GM18526 (cell line): Measurements from ENCODE around the gene SLC7A10.

Experiments used
- POLR2A ChIP-seq: IDR thresholded peaks from 3 replicates; pipeline ENCODE4 v1.6.1; 2011; ENCODE audit not compliant: insufficient read length; ENCODE audit errors: extremely low read depth

Gene SLC7A10

DNA sequence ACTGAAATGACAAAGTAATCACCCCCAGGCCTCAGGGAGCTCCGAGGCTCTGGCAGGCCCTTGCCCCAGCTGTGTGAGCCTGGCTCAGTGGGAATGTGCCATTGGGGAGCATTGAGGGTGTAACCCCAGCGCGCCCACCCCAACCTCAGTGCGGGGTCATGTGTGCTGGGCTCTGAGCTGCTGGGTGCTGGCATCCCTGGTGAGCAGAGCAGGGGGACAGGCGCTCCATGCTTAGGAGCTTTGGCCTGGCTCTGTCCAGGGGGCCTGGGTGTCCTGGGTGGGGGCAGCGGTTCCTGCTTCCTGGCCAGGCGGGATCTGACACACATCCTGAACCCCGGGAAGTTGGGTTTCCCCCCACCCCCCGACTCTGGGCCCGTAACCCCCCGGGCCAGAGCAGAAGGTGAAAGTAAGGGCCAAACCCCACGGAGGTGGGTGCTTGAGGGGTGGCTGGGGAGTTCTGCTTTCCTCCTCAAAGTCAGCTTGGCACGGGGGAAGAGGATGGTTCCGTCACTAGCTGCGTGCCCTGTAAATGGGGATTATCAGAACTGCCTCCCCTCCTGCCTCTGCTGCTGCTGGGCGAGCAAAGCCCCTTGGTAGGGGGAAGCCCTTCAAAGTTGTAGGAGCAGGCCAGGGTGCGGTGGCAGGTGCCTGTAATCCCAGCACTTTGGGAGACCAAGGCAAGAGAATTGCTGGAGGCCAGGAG lies 29.9 kb downstream of the SLC7A10 start:
- no peak for TF ChIP-seq POLR2A

DNA sequence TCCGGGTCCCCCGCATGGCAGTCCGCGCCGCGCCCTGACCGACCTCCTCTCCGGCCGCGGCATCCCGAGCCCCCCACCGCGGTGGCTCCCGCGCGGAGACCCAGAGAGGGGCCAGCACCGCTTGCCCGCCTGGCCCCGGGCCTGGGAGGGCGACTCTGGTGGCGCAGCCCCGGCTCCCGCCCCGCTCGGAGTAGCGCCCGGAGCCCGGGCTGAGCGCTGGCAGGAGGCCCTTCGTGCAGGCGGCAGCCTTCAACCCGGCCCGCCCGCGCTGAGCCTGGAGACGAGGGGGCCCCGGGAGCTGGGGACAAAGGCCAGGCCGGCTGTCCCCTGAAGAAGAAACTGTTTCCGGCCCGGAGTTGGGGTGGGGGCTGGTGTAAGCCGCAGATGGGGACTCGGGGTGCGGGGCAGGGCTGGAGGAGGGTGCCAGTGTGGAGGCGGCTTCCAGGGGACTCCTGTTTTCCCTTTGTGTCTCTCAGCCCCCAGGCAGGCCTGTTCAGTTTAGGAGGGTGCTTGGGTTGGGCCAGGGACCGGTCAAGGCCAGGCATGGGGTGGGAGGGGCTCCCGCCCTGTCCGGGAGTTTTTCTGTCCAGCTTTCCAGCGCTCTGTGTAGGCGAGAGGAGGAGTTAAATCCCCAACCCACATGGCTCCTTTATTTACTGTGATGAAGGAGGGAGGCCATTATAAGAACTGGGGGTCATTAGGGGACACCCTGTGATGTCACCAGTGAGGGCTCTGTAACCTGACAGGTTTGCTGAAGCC lies 30.6 kb downstream of the SLC7A10 start:
- TF ChIP-seq POLR2A = no peak

DNA sequence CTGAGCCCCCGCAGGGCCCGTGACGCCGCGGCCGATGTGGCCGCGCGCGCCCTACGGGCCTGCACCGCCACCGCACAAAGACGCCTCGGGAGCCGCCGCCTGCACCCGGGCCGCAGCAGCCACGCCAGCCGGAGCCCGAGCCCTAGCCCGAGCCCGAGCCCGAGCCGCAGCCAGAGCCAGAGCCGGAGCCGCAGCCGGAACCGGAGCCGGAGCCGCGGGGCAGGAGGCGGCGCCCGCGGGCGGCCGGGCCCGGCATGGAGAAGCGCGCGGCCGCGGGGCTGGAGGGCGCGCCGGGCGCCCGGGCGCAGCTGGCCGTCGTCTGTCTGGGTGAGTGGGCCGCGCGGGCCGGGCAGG lies 31.1 kb downstream of the SLC7A10 start:
- no peak for TF ChIP-seq POLR2A

DNA sequence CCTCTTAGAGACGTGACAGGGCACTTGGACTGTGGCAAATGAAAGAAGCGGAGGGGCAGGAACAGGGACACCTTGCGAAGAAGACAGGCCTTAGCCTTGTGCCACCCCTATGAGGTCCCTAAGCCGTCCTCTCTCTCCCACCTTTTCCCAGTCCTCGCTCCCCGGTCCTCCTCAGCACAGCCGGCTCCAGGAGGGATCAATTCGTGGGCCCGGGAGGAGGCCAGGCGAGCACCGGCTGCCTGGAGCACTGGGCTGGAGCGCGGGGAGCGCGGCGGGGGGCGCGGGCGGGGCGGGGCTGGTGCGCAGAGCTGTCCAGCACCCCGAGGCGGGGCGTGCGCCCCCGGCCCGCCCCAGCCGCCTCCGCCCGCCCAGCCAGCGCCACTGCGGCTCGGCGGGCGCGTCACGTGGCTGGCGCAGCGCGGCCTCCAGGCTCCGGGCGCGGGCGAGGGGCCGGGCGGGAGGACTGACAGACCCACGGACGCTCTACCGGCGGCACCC lies 31.7 kb downstream of the SLC7A10 start, which contains the start of gene LRP3:
Gene LRP3 (plus strand): TSS at position 466 of the 498 bp plus-strand sequence. CDS start 456 bp downstream, outside the sequence.
- no peak for TF ChIP-seq POLR2A

DNA sequence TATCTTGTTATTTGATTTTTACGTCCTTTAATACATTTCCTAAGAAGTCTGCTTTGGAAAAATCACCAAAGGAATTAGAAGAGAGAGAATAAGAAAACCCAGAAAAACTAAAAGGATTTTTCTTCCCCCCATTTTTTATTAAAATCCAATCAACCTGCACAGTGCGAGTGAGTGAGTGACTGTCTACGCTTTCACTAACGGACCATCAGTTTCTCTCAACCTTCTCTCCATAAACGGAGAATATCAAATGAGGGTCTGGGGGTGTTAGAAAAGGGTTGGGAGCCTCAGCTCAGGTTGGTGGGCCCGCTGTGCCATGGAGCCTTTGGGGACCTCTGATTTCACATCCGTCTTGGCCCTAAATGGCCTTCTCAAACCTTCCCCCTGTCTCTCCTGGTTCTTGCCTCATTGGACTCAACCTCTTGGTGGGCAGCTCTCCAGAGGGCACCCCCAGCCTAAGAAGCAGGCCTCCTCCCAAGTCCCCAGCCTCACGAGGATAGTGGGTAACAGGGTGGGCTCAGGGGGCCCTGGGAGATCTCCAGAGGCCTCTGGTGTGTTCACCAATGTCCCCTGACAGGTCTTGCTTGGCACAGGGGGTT lies 32.3 kb downstream of the SLC7A10 start:
- no peak for TF ChIP-seq POLR2A

DNA sequence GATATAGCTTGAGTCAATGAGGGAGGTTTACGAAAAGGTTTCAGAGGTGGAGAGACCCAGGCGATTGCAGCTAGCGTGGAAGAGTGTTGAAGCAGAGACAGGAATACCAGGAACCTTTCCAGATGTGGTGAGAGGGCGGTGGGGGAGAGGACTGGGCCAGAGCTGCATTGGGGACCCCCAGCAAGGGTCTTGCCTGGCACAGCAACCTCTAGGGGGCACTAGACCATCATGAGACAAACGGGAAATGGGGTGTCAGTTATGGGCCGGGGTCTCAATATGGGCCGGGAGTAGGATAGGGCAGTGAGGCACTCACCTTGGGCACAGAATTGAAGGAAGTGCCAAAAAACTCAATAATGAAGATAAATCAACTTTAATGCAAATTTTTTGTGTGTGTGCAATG lies 33.6 kb downstream of the SLC7A10 start:
- TF ChIP-seq POLR2A = no peak

DNA sequence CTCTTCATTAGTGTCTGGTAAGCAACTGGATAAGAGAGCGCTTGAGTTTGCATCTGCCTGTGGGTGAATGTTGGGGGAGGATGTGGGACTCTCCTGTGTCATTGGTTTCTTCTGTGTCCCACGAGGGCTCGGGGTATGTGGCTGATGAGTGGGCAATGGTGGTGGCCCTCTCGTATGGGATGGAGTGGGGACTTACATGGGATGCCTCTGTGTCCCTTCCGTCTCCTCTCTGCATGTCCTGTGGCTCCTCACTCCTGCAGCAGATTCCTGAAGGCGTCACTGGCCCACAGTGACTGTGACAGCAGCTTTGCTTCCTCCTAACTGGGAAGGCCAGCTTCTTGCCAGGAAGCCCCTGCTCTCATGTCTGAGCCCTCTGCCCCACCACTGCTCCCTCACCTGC lies 34.1 kb downstream of the SLC7A10 start:
- TF ChIP-seq POLR2A = no peak

DNA sequence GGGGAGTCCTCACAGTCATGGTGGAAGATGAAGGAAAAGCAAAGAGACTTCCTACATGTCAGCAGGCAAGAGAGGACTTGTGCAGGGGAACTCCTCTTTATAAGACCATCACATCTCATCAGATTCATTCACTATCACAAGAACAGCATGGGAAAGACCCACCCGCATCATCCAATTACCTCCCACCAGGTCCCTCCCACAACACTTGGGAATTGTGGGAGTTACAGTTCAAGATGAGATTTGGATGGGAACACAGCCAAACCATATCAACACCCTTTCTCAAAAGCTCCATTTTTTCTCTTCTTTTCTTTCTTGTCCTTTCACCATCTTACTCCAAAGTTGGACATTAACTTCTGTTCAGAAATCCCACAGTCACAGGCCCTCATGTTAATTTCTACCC lies 36.2 kb downstream of the SLC7A10 start:
- TF ChIP-seq POLR2A = no peak

DNA sequence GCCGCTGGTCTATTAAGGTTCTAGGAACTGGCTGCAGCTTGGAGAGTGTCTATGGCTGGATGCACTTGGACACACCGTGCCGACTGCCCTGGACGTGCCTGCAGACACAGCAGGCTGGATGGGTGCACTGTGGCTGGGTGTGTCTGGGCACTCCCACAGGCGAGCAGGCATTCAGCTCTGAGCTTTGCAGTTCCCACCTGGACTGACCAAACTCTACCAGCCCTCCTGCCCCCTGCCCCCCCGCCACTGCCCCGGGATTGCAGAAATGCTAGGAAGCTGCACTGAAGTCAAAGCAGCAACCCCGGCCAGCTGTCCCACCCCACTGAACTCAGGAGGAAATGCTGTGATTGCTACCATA lies 38.5 kb downstream of the SLC7A10 start:
- TF ChIP-seq POLR2A = no peak

DNA sequence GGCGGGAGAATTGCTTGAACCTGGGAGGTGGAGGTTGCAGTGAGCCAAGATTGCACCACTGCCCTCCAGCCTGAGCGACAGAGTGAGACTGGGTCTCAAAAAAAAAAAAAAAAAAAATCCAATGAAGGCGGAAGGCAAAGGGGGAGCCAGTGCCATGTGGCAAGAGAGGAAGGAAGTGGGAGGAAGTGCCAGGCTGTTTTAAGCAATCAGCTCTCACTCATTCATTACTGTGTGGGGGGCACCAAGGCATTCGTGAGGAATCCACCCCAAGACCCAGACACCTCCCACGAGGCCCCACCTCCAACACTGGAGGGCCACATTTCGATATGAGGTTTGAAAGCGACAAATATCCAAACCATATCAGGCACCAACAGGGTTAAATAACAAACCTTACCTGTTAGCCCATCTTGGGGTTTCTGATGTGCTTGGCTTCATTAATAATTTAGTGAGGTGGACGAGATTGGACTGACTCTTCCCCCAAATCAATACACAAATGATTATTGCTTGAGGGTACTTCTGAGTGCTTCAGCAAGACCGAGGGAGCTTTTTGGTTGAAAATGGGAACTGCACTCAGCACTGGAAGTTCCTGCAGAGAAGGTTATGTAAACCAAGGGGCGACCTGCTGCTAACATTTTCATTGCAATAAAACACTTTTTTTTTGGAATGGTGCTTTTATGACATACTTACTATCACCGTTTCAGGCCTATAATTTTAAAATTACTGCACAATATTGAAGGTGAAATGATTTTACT lies 39.0 kb downstream of the SLC7A10 start:
- TF ChIP-seq POLR2A = no peak

DNA sequence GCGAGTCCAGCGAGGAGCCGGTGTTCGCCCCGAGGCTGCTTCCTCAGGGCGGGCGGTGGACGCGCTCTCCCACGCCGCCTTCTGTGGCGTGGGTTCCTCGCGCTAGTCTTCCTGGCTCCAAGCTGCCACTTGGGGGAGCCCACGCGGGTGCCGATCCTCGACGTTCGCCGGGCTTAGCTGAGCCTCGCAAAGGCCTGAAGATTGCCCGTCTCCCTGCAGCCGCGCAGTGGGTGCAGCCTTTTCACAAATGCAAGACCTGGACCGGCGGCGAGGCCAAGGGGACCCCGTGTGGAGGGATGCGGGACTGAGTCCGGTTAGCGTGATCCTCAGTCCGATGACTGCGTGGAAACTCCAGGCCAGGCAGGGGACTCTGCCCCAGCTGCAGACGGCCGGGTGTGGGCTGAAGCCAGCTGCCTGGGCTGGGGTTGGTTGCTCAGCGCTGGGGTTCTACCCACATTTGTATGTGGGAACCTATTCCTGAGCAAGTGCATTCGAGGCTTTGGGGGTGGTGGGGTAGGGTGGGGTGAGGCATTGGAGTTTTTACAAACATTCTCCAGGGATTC lies 48.2 kb downstream of the SLC7A10 start:
- no peak for TF ChIP-seq POLR2A

DNA sequence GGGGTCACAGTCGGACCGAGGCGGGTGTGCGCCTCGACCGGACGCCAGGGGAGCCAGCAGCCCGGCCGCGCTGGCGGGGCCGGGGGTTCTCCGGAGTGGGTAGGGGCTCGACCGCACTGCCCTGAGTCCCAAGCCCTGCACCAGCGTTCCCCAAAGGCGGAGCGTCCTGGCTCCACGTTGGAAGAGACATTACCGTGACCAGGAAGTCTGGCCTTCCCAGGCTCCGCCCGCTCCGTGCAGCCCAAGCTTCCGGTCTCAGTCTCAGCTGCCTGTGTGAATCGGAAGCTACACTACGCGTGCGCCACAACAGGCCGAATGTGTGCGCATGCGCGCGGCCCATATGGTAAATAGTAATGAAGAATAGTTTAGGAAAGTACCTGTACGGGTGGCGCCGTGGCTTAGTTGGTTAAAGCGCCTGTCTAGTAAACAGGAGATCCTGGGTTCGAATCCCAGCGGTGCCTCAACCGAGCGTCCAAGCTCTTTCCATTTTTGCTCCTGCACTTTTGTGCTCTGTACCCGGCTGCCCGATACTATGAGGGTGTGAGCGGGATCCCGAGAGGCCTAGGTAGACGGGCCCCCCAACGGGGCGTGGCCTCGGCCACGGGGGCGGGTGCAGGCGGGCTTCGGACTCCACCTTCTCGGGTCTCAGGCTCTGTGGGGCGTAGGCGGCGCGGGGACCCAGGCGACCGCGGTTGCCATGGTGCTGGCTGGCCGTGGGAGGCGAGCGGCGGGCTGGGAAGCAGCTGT lies 48.8 kb downstream of the SLC7A10 start:
- peak; percentile 98 for TF ChIP-seq POLR2A

DNA sequence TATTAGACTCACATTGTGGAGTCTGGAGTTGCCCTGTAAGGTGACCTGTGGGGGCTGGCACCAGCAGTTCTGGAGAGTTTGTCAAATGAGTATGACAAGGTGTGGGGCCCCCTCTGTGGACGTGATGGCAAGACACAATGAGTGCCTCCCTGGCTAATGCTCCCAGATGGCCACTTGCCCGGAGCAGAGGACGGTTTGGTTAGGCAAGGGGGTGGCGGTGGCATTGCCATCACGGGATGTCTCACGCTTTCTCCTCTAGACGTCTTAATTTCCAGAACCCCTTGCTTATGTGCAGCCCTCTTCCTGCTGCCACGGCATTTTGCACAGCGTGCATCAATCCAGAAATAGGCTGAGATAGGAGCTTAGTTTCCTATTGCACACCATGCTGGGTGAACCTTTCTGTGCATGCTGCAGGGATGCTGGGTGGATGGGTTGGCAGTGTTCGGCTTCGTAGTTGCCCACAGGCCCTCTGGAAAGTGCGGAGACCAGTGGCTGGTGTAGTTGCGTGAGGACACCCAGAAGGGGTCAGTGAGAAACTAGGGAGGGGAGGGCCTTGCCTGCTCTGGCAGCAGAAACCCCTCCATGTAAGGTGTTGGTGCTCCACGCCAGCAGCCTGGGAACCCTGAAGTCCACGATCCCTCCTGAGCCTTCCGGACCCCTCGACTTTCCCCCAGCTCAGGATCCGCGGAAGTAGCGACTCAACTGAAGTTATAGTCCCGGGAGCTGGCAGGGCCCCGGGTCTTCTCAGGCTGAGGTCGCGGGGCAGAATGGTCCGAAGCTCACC lies 49.6 kb downstream of the SLC7A10 start:
- no peak for TF ChIP-seq POLR2A
